NCI-H1048 (cell line): ENCODE data around the gene RPS6KA5.
"Not testable (repeated sequence)": the region's sequence is repeated elsewhere in the genome, so short reads cannot be mapped to it uniquely, and the experiment has no call there.

Experiments used
- DNase-seq: peaks from one replicate; lab custom pipeline; 2025; lab: John Stamatoyannopoulos, UW

The RPS6KA5 gene

GRCh38 chr14:91027561-91027960 lies 32.9 kb downstream of the RPS6KA5 start:
- no peak for DNase-seq

DNA sequence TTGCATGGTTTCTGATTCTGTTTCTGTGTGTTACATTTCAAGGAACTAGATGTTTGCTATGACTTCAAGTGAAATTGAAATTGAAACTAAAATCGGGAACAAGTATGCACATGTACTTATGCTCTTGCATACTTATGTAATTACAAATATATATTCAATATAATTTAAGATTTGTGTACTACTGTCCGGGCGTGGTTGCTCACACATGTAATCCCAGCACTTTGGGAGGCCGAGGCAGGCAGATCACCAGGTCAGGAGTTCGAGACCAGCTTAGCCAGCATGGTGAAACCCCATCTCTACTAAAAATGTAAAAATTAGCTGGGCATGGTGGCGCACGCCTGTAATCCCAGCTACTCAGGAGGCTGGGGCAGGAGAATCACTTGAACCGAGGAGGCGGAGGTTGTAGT lies 37.8 kb downstream of the RPS6KA5 start:
- DNase-seq = not testable (repeated sequence)

- DNase-seq = no peak
These were observed 38.3 kb downstream of the RPS6KA5 start for GRCh38 chr14:91021991-91022621.

DNA sequence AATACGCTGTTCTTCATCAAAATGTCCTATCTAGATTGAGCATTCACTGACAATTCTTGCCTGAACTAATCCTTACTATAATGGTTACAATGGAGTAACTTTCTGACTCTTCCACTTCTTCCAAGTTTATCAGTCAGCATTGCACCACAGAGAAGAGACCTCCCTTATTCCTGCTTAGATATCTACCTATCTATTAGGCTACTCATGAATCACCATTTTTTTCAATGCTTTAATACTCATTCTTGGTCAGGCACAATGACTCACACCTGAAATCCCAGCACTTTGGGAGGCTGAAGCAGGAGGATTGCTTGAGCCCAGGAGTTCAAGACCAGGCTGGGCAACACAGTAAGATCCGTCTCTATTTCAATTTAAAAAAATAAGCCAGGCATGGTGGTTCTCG lies 39.3 kb downstream of the RPS6KA5 start:
- DNase-seq = no peak

GRCh38 chr14:91019673-91020072 lies 40.8 kb downstream of the RPS6KA5 start:
- no peak for DNase-seq

DNA sequence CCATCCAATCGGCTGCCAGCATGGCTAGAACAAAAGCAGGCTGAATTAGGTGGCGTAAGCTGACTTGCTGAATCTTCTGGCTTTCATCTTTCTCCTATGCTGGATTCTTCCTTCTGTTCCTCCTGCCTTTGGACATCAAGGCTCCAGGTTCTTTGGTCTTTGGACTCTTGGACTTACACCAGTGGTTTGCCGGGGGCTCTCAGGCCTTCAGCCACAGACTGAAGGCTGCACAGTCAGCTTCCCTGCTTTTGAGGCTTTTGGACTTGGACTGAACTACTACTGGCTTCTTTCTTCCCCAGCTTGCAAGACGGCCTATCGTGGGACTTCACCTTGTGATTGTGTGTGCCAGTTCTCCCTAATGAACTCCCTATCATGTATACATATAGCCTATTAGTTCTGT lies 42.0 kb downstream of the RPS6KA5 start:
- DNase-seq = no peak

DNA sequence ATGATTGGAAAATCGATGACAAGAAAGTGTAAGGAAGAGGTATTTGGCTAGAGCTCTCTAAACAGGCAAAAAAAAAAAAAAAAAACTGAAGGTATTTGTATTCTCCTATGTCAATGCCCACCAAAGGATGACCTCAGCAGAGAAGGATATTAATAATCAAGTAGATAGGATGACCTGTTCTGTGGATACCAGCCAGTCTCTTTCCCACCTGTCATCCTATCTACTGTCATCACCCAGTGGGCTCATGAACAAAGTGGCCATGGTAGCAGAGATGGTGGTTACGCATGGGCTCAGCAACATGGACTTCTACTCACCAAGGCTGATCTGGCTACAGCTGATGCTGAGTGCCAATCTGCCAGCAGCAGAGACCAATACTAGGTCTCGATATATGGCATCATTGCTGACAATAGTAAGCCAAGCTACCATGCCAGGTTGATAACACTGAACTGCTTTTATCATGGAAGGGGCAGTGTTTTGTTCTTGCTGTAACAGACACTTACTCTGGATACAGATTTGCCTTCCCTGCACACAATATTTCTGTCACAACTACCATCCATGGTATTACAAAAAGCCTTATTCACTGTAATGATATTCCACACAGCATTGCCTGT lies 43.5 kb downstream of the RPS6KA5 start:
- DNase-seq = no peak

- no peak for DNase-seq
These were observed 45.0 kb downstream of the RPS6KA5 start for GRCh38 chr14:91015435-91015834.

- DNase-seq = no peak
These were observed 48.4 kb downstream of the RPS6KA5 start for GRCh38 chr14:91012045-91012444.

- DNase-seq = no peak
These were observed 50.3 kb downstream of the RPS6KA5 start for GRCh38 chr14:91010153-91010533.

- no peak for DNase-seq
These were observed 50.8 kb downstream of the RPS6KA5 start for GRCh38 chr14:91009501-91010152.

GRCh38 chr14:91008759-91009409 lies 51.6 kb downstream of the RPS6KA5 start:
- no peak for DNase-seq

DNA sequence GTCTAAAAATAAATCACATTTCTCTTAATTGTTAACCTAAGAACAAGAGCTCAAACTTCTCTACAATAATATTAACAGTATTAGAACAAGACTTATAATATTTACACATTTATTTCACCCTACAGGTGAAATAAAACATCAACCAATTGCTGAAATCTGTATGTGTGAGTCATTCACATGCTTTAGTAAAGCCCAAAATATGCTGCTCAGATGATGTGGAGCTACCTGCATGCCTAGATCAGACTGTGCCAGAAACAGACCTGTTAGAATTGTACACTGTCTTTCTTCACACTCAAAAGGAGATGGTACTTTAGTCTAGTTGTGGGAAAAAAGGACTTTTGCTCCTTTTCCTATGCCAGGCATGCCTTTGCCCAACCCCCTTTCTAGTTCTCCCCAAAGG lies 54.7 kb downstream of the RPS6KA5 start:
- DNase-seq = no peak

DNA sequence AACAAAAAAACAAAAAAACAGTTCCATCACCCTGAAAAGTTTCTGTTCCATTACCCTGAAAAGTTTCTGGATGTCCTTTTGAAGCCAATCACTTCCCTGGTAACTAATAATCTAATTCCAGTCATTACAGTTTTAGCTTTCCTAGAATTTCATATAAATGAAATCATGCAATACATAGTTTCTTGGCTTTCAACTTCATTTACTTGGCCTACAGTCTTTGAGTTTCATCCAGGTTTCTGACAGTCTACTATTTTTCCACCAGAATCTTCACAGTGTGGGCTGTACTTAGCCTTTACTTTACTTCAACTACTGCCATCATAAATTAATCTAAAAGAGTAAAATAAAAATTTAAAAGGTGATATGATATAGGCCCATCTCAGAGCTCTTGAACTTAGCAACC lies 55.5 kb downstream of the RPS6KA5 start:
- DNase-seq = no peak

- no peak for DNase-seq
These were observed 61.1 kb downstream of the RPS6KA5 start for GRCh38 chr14:90999299-90999698.

DNA sequence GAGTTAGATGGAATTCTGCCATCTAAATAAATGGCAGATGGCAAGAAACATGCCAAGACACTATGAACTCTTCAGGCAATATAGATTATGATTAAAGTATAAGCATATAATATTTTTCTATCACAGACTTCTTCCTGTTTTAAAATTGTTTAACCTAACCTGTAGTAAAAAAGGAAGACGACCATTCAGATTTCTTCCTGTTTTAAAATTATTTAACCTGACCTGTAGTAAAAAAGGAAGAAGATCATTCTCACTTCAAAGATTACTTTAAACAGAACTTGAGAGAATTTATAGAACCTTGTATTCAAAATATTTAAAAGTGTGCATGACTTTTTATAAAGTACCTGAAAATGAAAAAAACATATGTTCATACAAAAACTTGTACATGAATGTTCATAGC lies 63.5 kb downstream of the RPS6KA5 start:
- DNase-seq = no peak

DNA sequence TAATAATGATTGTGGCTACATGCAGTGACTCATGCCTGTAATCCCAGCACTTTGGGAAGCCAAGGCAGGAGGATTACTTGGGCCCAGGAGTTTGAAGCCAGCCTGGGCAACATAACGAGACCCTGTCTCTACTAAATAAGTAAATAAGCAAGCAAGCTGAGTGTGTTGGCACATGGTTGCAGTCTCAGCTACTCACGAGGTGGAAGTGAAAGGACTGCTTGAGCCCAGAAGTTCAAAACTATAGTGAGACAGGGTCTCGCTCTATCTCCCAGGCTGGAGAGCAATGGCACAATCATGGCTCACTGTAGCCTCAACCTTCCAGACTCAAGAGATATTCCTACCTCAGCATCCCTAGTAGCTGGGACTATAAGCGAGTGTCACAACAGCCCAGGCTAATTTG lies 64.7 kb downstream of the RPS6KA5 start:
- no peak for DNase-seq

DNA sequence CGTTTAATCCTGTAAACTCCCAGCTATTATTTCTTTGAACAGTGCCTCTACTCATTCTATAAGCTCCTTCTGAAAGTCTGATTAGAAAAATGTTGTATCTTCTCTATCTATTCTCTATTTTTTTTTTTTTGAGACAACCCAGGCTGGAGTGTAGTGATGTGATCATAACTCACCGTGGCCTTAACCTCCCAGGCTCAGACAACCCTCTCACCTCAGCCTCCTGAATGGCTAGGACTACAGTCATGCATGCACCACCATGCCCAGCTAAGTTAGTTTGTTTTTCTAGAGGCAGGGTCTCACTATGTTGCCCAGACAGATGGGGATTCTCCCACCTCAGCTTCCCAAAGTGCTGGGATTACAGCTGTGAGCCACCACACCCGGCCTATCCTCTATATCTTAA lies 66.6 kb downstream of the RPS6KA5 start:
- no peak for DNase-seq

- no peak for DNase-seq
These were observed 68.6 kb downstream of the RPS6KA5 start for GRCh38 chr14:90991690-90992443.

DNA sequence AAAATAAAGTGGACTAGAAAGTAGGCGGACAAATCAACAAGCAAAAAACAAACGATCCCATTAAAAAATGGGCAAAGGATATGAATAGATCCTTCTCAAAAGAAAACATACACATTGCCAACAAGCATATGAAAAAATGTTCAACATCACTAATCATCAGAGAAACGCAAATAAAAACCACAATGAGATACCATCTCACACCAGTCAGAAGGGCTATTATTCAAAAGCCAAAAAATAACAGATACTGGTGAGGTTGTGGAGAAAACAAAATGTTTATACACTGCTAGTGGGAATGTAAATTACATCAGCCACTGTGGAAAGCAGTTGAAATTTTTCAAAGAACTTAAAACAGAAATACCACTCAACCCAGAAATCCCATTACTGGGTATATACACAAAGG lies 70.3 kb downstream of the RPS6KA5 start:
- DNase-seq = no peak

- DNase-seq = no peak
These were observed 73.3 kb downstream of the RPS6KA5 start for GRCh38 chr14:90987140-90987539.

DNA sequence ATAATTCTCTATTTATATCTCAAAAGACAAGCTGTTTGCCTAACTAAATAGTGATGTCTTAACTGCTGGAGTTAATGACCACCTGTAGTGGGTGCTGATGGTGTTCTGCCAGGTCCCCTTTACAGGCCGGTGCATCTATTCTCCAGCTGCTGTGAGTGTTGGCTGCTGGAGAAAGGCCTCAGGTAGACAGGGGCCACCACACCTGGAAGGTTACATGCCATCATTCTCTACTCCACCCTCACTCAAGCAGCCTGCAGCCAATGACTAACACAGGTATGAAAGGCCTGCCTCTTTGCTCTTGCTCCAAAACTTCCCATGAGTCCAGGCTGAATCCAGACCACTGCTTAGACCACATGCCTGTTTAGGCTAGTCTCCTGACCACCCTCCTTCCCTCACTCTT lies 73.9 kb downstream of the RPS6KA5 start:
- DNase-seq = no peak
